NCI-H2196 treated with DMSO at 0.1 percent for 48 hours (cell line): Measurements from ENCODE around the gene ARPC1B.

Source experiments
- DNase-seq: peaks from one replicate; lab custom pipeline; 2025; ENCODE audit not compliant: unreplicated experiment; lab: John Stamatoyannopoulos, UW

Gene ARPC1B

DNA sequence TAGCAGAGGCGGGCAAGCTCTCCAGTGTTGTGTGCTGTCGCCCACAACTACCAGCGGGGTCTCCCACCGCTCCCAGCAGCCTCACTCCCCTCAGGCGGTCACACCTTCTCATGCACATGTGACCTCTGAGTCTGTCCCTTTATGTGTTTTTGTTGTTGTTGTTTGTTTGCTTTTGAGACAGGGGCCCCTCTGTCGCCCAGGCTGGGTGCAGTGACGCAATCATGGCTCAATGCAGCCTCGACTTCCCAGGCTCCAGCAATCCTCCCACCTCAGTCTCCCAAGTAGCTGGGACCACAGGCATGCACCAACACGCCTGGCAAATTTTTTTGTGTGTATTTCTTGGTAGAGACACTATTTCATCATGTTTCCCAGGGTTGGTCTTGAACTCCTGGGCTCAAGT, 65.7 kb downstream of the ARPC1B start:
- no peak for DNase-seq
